HepG2 (cell line): Measurements from ENCODE around the gene SAP25. TPM values are rescaled to one million over a fixed set of nuclear protein-coding genes. Genes with fewer than 3 reads are reported as not detected.

Source experiments
- GLI4 ChIP-seq: sonication (generic); formaldehyde crosslinking; IDR thresholded peaks from 2 replicates; pipeline ENCODE4 v1.5.1; 2020; ENCODE audit warnings: missing genetic modification reagents, mild to moderate bottlenecking, moderate library complexity, borderline replicate concordance
- HOXA9 ChIP-seq: sonication (generic); formaldehyde crosslinking; IDR thresholded peaks from 2 replicates; pipeline ENCODE4 v1.8.1; 2022; ENCODE audit warnings: missing genetic modification reagents, mild to moderate bottlenecking, moderate library complexity, borderline replicate concordance
- HOXD1 ChIP-seq: sonication (generic); formaldehyde crosslinking; IDR thresholded peaks from 2 replicates; pipeline ENCODE4 v1.5.0; 2020; ENCODE audit warnings: missing genetic modification reagents
- KDM4B ChIP-seq: sonication (generic); formaldehyde crosslinking; IDR thresholded peaks from 2 replicates; pipeline ENCODE4 v1.4.0; 2020; ENCODE audit warnings: missing genetic modification reagents
- KDM5B ChIP-seq: sonication (generic); formaldehyde crosslinking; IDR thresholded peaks from 2 replicates; pipeline ENCODE4 v1.4.0; 2020; ENCODE audit warnings: missing genetic modification reagents, mild to moderate bottlenecking, borderline replicate concordance
- KLF13 ChIP-seq: sonication (generic); formaldehyde crosslinking; IDR thresholded peaks from 2 replicates; pipeline ENCODE4 v1.4.0; 2020; ENCODE audit warnings: mild to moderate bottlenecking, missing genetic modification reagents
- KLF9 ChIP-seq: IDR thresholded peaks from 2 replicates; pipeline ENCODE4 v1.6.1; 2016; ENCODE audit warnings: low read depth
- MBD4 ChIP-seq: IDR thresholded peaks from 2 replicates; pipeline ENCODE4 v1.6.1; 2012; ENCODE audit warnings: low read length, inconsistent platforms, borderline replicate concordance
- MXD1 ChIP-seq: sonication (generic); formaldehyde crosslinking; IDR thresholded peaks from 2 replicates; pipeline ENCODE4 v1.4.0; 2020; ENCODE audit warnings: mild to moderate bottlenecking, missing genetic modification reagents
- NAIF1 ChIP-seq: sonication (generic); formaldehyde crosslinking; IDR thresholded peaks from 2 replicates; pipeline ENCODE4 v1.5.0; 2020; ENCODE audit warnings: mild to moderate bottlenecking, missing genetic modification reagents, borderline replicate concordance
- PLSCR1 ChIP-seq: sonication (generic); formaldehyde crosslinking; IDR thresholded peaks from 2 replicates; pipeline ENCODE4 v1.5.0; 2020; ENCODE audit warnings: missing genetic modification reagents, mild to moderate bottlenecking, borderline replicate concordance
- ZNF101 ChIP-seq: sonication (generic); formaldehyde crosslinking; IDR thresholded peaks from 2 replicates; pipeline ENCODE4 v1.4.0; 2020; ENCODE audit warnings: mild to moderate bottlenecking, low read depth, missing genetic modification reagents, borderline replicate concordance
- ZNF30 ChIP-seq: sonication (generic); formaldehyde crosslinking; IDR thresholded peaks from 2 replicates; pipeline ENCODE4 v1.5.0; 2020; ENCODE audit warnings: mild to moderate bottlenecking, missing genetic modification reagents
- ZNF326 ChIP-seq: sonication (generic); formaldehyde crosslinking; IDR thresholded peaks from 2 replicates; pipeline ENCODE4 v1.4.0; 2020; ENCODE audit warnings: missing genetic modification reagents, borderline replicate concordance
- ZNF441 ChIP-seq: sonication (generic); formaldehyde crosslinking; IDR thresholded peaks from 2 replicates; pipeline ENCODE4 v1.7.0; 2021; ENCODE audit warnings: missing genetic modification reagents, borderline replicate concordance
- ZNF619 ChIP-seq: sonication (generic); formaldehyde crosslinking; IDR thresholded peaks from 2 replicates; pipeline ENCODE4 v1.4.0; 2020; ENCODE audit warnings: mild to moderate bottlenecking, missing genetic modification reagents
- ZNF644 ChIP-seq: IDR thresholded peaks from 2 replicates; pipeline ENCODE4 v1.6.1; 2016; ENCODE audit warnings: low read depth
- ZNF724P ChIP-seq: sonication (generic); formaldehyde crosslinking; IDR thresholded peaks from 2 replicates; pipeline ENCODE4 v1.8.0; 2022; ENCODE audit warnings: missing genetic modification reagents, borderline replicate concordance
- polyA plus RNA-seq, 8 experiments: library from polyadenylated mRNA; depleted of rRNA in 3 of 8; stranded (reverse) in 7 of 8; unstranded in 1 of 8; fragments of >200 nt; fragmentation: Illumina TruSeq in 4 of 8; extraction: Trizol in 4 of 8; gene quantifications; 2 replicates each; pipeline versions ENCODE4 v1.2.1 to v1.2.3, GENCODE V29; 2011 to 2016; ENCODE audit warnings: low read depth in 4 of 8, missing spikeins in 1 of 8, mixed read lengths in 1 of 8; ENCODE audit not compliant: insufficient read depth in 1 of 8
- total RNA-seq, 5 experiments: library from RNA; depleted of rRNA; stranded (reverse); fragments of >200 nt; fragmentation: Illumina TruSeq; extraction: Trizol; gene quantifications; 2 replicates each; pipeline ENCODE4 v1.2.3, GENCODE V29; 2016; ENCODE audit warnings: low read depth in 1 of 5
- TF ChIP-seq, protein P1 (sequence below): sonication (generic); formaldehyde crosslinking; IDR thresholded peaks from 2 replicates; pipeline ENCODE4 v1.8.0; 2022; ENCODE audit warnings: low read depth, missing genetic modification reagents
- TF ChIP-seq, protein P2 (sequence below): sonication (generic); formaldehyde crosslinking; IDR thresholded peaks from 2 replicates; pipeline ENCODE4 v1.4.0; 2020; ENCODE audit warnings: mild to moderate bottlenecking, missing genetic modification reagents
- TF ChIP-seq, protein P3 (sequence below): sonication (generic); formaldehyde crosslinking; IDR thresholded peaks from 2 replicates; pipeline ENCODE4 v1.5.0; 2020; ENCODE audit warnings: mild to moderate bottlenecking, missing genetic modification reagents

SAP25 gene
- total and polyA plus RNA-seq, 2 of the 13 experiments (the other 11 are each of a cell fraction or from before 2014, with no cell fraction given): 0.15 to 0.20 TPM

- TF ChIP-seq KDM5B (CRISPR knock-in tag): no peak
- TF ChIP-seq PLSCR1: no peak
- TF ChIP-seq, protein P1, sequence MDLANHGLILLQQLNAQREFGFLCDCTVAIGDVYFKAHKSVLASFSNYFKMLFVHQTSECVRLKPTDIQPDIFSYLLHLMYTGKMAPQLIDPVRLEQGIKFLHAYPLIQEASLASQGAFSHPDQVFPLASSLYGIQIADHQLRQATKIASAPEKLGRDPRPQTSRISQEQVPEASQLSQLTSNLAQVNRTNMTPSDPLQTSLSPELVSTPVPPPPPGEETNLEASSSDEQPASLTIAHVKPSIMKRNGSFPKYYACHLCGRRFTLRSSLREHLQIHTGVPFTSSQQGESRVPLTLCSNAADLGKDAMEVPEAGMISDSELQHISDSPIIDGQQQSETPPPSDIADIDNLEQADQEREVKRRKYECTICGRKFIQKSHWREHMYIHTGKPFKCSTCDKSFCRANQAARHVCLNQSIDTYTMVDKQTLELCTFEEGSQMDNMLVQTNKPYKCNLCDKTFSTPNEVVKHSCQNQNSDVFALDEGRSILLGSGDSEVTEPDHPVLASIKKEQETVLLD (CRISPR knock-in tag): no peak
- TF ChIP-seq ZNF619: no peak
- TF ChIP-seq KLF9 (CRISPR knock-in tag): no peak
- no peak for TF ChIP-seq ZNF441 (CRISPR knock-in tag)
- TF ChIP-seq ZNF644 (CRISPR knock-in tag): 0 out of 2 replicates have a peak, but pooled peaks have one; percentile 10
- TF ChIP-seq, protein P2, sequence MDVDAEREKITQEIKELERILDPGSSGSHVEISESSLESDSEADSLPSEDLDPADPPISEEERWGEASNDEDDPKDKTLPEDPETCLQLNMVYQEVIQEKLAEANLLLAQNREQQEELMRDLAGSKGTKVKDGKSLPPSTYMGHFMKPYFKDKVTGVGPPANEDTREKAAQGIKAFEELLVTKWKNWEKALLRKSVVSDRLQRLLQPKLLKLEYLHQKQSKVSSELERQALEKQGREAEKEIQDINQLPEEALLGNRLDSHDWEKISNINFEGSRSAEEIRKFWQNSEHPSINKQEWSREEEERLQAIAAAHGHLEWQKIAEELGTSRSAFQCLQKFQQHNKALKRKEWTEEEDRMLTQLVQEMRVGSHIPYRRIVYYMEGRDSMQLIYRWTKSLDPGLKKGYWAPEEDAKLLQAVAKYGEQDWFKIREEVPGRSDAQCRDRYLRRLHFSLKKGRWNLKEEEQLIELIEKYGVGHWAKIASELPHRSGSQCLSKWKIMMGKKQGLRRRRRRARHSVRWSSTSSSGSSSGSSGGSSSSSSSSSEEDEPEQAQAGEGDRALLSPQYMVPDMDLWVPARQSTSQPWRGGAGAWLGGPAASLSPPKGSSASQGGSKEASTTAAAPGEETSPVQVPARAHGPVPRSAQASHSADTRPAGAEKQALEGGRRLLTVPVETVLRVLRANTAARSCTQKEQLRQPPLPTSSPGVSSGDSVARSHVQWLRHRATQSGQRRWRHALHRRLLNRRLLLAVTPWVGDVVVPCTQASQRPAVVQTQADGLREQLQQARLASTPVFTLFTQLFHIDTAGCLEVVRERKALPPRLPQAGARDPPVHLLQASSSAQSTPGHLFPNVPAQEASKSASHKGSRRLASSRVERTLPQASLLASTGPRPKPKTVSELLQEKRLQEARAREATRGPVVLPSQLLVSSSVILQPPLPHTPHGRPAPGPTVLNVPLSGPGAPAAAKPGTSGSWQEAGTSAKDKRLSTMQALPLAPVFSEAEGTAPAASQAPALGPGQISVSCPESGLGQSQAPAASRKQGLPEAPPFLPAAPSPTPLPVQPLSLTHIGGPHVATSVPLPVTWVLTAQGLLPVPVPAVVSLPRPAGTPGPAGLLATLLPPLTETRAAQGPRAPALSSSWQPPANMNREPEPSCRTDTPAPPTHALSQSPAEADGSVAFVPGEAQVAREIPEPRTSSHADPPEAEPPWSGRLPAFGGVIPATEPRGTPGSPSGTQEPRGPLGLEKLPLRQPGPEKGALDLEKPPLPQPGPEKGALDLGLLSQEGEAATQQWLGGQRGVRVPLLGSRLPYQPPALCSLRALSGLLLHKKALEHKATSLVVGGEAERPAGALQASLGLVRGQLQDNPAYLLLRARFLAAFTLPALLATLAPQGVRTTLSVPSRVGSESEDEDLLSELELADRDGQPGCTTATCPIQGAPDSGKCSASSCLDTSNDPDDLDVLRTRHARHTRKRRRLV (CRISPR knock-in tag): no peak
- TF ChIP-seq ZNF30: no peak
- TF ChIP-seq HOXA9 (CRISPR knock-in tag): no peak
- no peak for TF ChIP-seq KDM4B (CRISPR knock-in tag)
- no peak for TF ChIP-seq KLF13 (CRISPR knock-in tag)
- TF ChIP-seq HOXD1: no peak
- no peak for TF ChIP-seq NAIF1 (CRISPR knock-in tag)
- TF ChIP-seq MBD4: no peak
- no peak for TF ChIP-seq ZNF326
- TF ChIP-seq ZNF724P: no peak
- no peak for TF ChIP-seq GLI4 (CRISPR knock-in tag)
- TF ChIP-seq MXD1: no peak
- TF ChIP-seq ZNF101 (CRISPR knock-in tag): no peak
- TF ChIP-seq, protein P3, sequence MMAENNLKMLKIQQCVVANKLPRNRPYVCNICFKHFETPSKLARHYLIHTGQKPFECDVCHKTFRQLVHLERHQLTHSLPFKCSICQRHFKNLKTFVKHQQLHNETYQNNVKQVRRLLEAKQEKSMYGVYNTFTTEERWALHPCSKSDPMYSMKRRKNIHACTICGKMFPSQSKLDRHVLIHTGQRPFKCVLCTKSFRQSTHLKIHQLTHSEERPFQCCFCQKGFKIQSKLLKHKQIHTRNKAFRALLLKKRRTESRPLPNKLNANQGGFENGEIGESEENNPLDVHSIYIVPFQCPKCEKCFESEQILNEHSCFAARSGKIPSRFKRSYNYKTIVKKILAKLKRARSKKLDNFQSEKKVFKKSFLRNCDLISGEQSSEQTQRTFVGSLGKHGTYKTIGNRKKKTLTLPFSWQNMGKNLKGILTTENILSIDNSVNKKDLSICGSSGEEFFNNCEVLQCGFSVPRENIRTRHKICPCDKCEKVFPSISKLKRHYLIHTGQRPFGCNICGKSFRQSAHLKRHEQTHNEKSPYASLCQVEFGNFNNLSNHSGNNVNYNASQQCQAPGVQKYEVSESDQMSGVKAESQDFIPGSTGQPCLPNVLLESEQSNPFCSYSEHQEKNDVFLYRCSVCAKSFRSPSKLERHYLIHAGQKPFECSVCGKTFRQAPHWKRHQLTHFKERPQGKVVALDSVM: no peak
Observed at GRCh38 chr7:100540073-100540723, 33.5 kb downstream of the SAP25 start (continued).
